ELR (cell line): ENCODE results near the gene GFY.
A peak's percentile ranks its signal among the peaks of the same experiment; 100 is the strongest.

Experiments
- DNase-seq: peaks from one replicate; pipeline ENCODE4 v3.0.0-alpha.2; 2015; ENCODE audit warnings: low read depth

The GFY gene

GRCh38 chr19:49428547-49429451, 3.6 kb downstream of the GFY start:
- no peak for DNase-seq

- no peak for DNase-seq
These were observed 5.0 kb downstream of the GFY start for GRCh38 chr19:49430172-49430677.

GRCh38 chr19:49430678-49431329, 5.6 kb downstream of the GFY start:
- peak; percentile 39 for DNase-seq

GRCh38 chr19:49431330-49431749, 6.2 kb downstream of the GFY start:
- no peak for DNase-seq

GRCh38 chr19:49432141-49433073, 7.2 kb downstream of the GFY start:
- DNase-seq: no peak

GRCh38 chr19:49433240-49433901, 8.2 kb downstream of the GFY start:
- DNase-seq: no peak

- DNase-seq: no peak
These were observed 9.9 kb downstream of the GFY start for GRCh38 chr19:49434907-49435583.

GRCh38 chr19:49435670-49436069, 10.5 kb downstream of the GFY start:
- no peak for DNase-seq

- DNase-seq: peak; percentile 42
These were observed 11.3 kb downstream of the GFY start for GRCh38 chr19:49436381-49437017.

GRCh38 chr19:49437231-49437630, 12.0 kb downstream of the GFY start:
- DNase-seq: no peak

- DNase-seq: no peak
These were observed 13.1 kb downstream of the GFY start for GRCh38 chr19:49438261-49438660.

GRCh38 chr19:49439836-49440235, 14.6 kb downstream of the GFY start:
- DNase-seq: no peak

- DNase-seq: no peak
These were observed 15.4 kb downstream of the GFY start for GRCh38 chr19:49440439-49441209.

- DNase-seq: peak; percentile 36
These were observed 16.2 kb downstream of the GFY start, which contains the start of gene SLC17A7 for GRCh38 chr19:49441210-49441959. TSS of gene SLC17A7 (minus strand) at chr19:49441527. CDS start at chr19:49441379, 148 bp downstream.

- no peak for DNase-seq
These were observed 16.8 kb downstream of the GFY start for GRCh38 chr19:49441960-49442350.

- no peak for DNase-seq
These were observed 17.2 kb downstream of the GFY start for GRCh38 chr19:49442354-49442753.

- peak; percentile 87 for DNase-seq
These were observed 17.7 kb downstream of the GFY start for GRCh38 chr19:49442771-49443365.

GRCh38 chr19:49443366-49444099, 18.3 kb downstream of the GFY start:
- DNase-seq: peak; percentile 94
